B cell (primary cell): Measurements from ENCODE around the gene RAP1GAP. TPM values are rescaled to one million over a fixed set of nuclear protein-coding genes. Genes with fewer than 3 reads are reported as not detected.

Source experiments
- ATAC-seq: fragments of 200-7000 bp; cut with Tn5 transposase; one replicate; pipeline ENCODE4 v1.10.0; 2021; ENCODE audit warnings: low read depth, mild to moderate bottlenecking, moderate number of reproducible peaks, moderate library complexity
- CTCF ChIA-PET: fragments of 350-600 bp; sonication (Branson Sonifier 250); formaldehyde crosslinking; loops from one replicate; lab custom pipeline; 2021; ENCODE audit warnings: antibody characterized with exemption, inconsistent platforms; lab: Charles Lee
- POLR2A ChIA-PET: fragments of 350-600 bp; sonication (Branson Sonifier 250); formaldehyde crosslinking; loops from one replicate; lab custom pipeline; 2021; ENCODE audit warnings: antibody characterized with exemption; lab: Charles Lee
- DNase-seq: peaks from one replicate; pipeline ENCODE4 v3.0.0; 2013
- H2AFZ ChIP-seq: 2 replicates; pipeline ENCODE4 v1.6.1; 2012; ENCODE audit warnings: mild to moderate bottlenecking, low read depth, low read length; ENCODE audit not compliant: insufficient read depth, poor library complexity, severe bottlenecking
- H3K27ac ChIP-seq, 2 donors: 1 replicate in 1 of 2; 2 replicates in 1 of 2; pipeline ENCODE4 v1.5.1; 2012 to 2013; ENCODE audit warnings: low read length in 2 of 2, mild to moderate bottlenecking in 2 of 2, moderate library complexity in 1 of 2
- H3K27me3 ChIP-seq, 4 experiments: fragments of 200-600 bp in 1 of 4; sonication (generic) in 1 of 4; replicated peaks in 1 of 4; 1 replicate in 2 of 4; 2 replicates in 2 of 4; pipeline versions ENCODE4 v1.6.1 to v1.7.0; 2013 to 2016; ENCODE audit warnings: low read length in 3 of 4, mild to moderate bottlenecking in 2 of 4, mixed read lengths in 1 of 4, moderate library complexity in 1 of 4; ENCODE audit not compliant: insufficient read depth in 4 of 4, control insufficient read depth in 3 of 4; ENCODE audit errors: control extremely low read depth in 1 of 4
- H3K36me3 ChIP-seq, 2 experiments: replicated peaks in 1 of 2; 1 replicate in 1 of 2; 2 replicates in 1 of 2; pipeline versions ENCODE4 v1.6.1 to v1.7.1; 2013; ENCODE audit warnings: low read length in 1 of 2; ENCODE audit not compliant: insufficient read depth in 2 of 2, control insufficient read depth in 1 of 2; ENCODE audit errors: control extremely low read depth in 1 of 2, extremely low read depth in 1 of 2
- H3K4me1 ChIP-seq, 2 donors: fragments of 200-600 bp in 1 of 2; sonication (generic) in 1 of 2; 1 replicate in 1 of 2; 2 replicates in 1 of 2; pipeline versions ENCODE4 v1.5.1 to v1.6.1; 2013 to 2017; ENCODE audit warnings: low read length in 2 of 2; ENCODE audit not compliant: control insufficient read depth in 2 of 2, insufficient read depth in 2 of 2
- H3K4me2 ChIP-seq: replicated peaks from 2 replicates; pipeline ENCODE3; 2012; ENCODE audit warnings: mild to moderate bottlenecking, low read depth, low read length; ENCODE audit not compliant: poor library complexity, severe bottlenecking
- H3K4me3 ChIP-seq, 5 experiments: fragments of 200-600 bp in 1 of 5; sonication (generic) in 1 of 5; 1 replicate in 3 of 5; 2 replicates in 2 of 5; pipeline versions ENCODE4 v1.5.1 to v1.7.0; 2011 to 2016; ENCODE audit warnings: low read length in 4 of 5, mild to moderate bottlenecking in 4 of 5, low read depth in 2 of 5, control low read depth in 1 of 5, moderate library complexity in 1 of 5; ENCODE audit not compliant: insufficient read depth in 1 of 5; ENCODE audit errors: control extremely low read depth in 1 of 5, extremely low read depth in 1 of 5
- H3K79me2 ChIP-seq: fragments of 200-600 bp; sonication (generic); one replicate; pipeline ENCODE4 v1.6.0; 2016; ENCODE audit warnings: low read length; ENCODE audit not compliant: control insufficient read depth, insufficient read depth
- H3K9ac ChIP-seq: fragments of 200-600 bp; sonication (generic); 2 replicates; pipeline ENCODE4 v1.6.1; 2017; ENCODE audit warnings: mild to moderate bottlenecking, low read length, moderate library complexity
- H3K9me3 ChIP-seq, 3 donors: one replicate each; pipeline versions ENCODE4 v1.6.1 to v1.7.1; 2013; ENCODE audit warnings: low read length in 2 of 3; ENCODE audit not compliant: control insufficient read depth in 2 of 3, insufficient read depth in 1 of 3; ENCODE audit errors: control extremely low read depth in 1 of 3
- H4K20me1 ChIP-seq: 2 replicates; pipeline ENCODE4 v1.6.0; 2012; ENCODE audit warnings: mild to moderate bottlenecking, low read length; ENCODE audit not compliant: insufficient read depth, control insufficient read depth, poor library complexity, severe bottlenecking
- H3K27ac Mint-ChIP-seq: one replicate; pipeline ENCODE4 v1.8.0; 2021; ENCODE audit warnings: mixed read lengths
- H3K27me3 Mint-ChIP-seq: one replicate; pipeline ENCODE4 v1.8.0; 2021; ENCODE audit warnings: mixed read lengths
- H3K4me1 Mint-ChIP-seq: one replicate; pipeline ENCODE4 v1.8.0; 2021; ENCODE audit warnings: mixed read lengths
- H3K4me3 Mint-ChIP-seq: one replicate; pipeline ENCODE4 v1.8.0; 2021; ENCODE audit warnings: mixed read lengths
- H3K9me3 Mint-ChIP-seq: one replicate; pipeline ENCODE4 v1.8.0; 2022; ENCODE audit warnings: mixed read lengths; ENCODE audit not compliant: insufficient read depth
- EZH2 ChIP-seq: IDR thresholded peaks from 2 replicates; pipeline ENCODE4 v1.6.1; 2012; ENCODE audit warnings: borderline replicate concordance, low read depth, mild to moderate bottlenecking, moderate library complexity, low read length; ENCODE audit not compliant: insufficient read depth, poor library complexity, severe bottlenecking
- WGBS: methylation state at CpG from one replicate; pipeline ENCODE4 v1.1.5; 2013; ENCODE audit warnings: missing lambda C conversion rate; ENCODE audit not compliant: insufficient coverage; 5-methylcytosine and 5-hydroxymethylcytosine counted together
- intact Hi-C: fragments of 100-400 bp; cut with micrococcal nuclease; formaldehyde crosslinking; loops from one replicate; pipeline ENCODE4 v1.10.0; 2022
- polyA plus RNA-seq: library from polyadenylated mRNA; depleted of rRNA; stranded (reverse); fragments of >200 nt; gene quantifications from 2 replicates; pipeline ENCODE4 v1.2.3, GENCODE V29; 2012
- total RNA-seq, 2 donors: library from RNA; stranded (reverse); fragments of 120-200 nt in 1 of 2; gene quantifications; 1 replicate in 1 of 2; 2 replicates in 1 of 2; pipeline versions ENCODE4 v1.2.3 to v1.2.4, GENCODE V29; 2013 to 2022
- TF ChIP-seq, protein P1 (sequence below): fragments of 200-600 bp; IDR thresholded peaks from one replicate; pipeline ENCODE4 v1.8.0; 2022; ENCODE audit warnings: antibody characterized with exemption, mild to moderate bottlenecking

The RAP1GAP gene
- total and polyA plus RNA-seq, 2 donors (not counting 1 experiment from before 2014, with no cell fraction given), result 0.07 to 0.09 TPM

DNA sequence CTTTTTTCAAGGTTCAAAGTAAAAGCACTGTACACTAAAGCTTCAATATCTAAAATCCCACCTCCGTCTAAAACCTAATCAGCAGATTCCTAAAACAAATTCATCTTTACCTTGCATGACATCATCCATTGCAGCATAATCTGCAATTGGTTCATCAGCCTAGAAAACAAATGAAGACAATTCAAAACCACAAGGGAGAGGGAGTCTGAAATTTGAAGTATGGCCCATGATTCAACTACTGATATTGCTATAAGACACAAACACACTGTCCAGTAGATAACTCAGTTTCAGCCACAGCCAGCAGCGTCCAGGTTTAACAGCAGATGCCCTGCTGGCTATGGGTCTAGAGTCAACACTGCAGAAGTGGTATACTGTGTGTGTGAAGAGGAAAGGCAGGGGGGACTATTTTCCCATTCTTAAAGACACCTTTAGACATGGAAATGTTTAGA, 17.9 kb upstream of the RAP1GAP start:
- POLR2A ChIA-PET, result no interaction called here
- WGBS, result no CpG with 5 or more reads among the region's 2 CpGs
- H3K9me3 ChIP-seq, result peaks cover 0 to 3% (median 0%) of the 10 kb centered on the region in 3 donors

DNA sequence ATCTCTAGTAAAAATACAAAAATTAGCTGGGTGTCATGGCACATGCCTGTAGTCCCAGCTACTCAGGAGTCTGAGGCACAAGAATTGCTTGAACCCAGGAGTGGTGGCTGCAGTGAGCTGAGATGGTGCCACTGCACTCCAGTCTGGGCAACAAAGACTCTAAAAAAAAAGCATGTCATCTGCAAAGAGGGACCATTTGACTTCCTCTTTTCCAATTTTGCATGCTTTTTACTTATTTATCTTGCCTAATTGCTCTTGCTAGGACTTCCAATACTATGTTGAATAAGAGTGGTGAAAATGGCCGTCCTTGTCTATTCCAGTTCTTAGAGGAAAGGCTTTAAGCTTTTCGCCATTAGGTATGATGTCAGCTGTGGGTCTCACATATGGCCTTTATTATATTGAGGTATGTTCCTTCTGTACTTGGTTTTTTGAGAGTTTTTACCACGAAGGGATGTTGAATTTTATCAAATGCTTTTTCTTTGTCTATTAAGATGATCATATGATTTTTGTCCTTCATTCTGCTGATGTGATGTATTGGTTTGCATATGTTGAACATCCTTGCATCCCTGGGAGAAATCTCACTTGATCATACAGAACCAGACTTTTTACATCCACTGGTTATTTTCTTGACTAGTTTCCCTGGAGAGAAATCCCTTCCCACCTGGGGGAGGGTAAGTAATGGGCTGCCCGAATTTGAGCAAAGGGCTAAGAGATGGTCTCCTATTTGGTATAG, 17.0 kb upstream of the RAP1GAP start:
- Histone ChIP-seq H3K36me3 (peaks cover 16 to 76% of the 10 kb centered on the region in 2 experiments), H3K4me1 (no peaks in the 10 kb centered on the region), H3K4me3 (no peak overlapping the region), H3K4me2 (no peak overlapping the region), H3K9me3 (peaks cover 0 to 3% (median 0%) of the 10 kb centered on the region in 3 donors), H4K20me1 (no peaks in the 10 kb centered on the region), H3K27me3 (no peaks in the 10 kb centered on the region), H2AFZ (no peak overlapping the region), H3K27ac (no peak overlapping the region), H3K79me2 (no peaks in the 10 kb centered on the region), H3K9ac (no peak overlapping the region)
- H3K4me3 Mint-ChIP-seq, result no peak overlapping the region
- ChIA-PET CTCF (no interaction called here), POLR2A (interaction anchor here (0.6 kb wide), 1 partner anchor 413 kb away, joined by 5 read pairs; no protein-coding TSS in a partner anchor)
- no peak for ATAC-seq
- DNase-seq, result no peak
- H3K4me1 Mint-ChIP-seq, result no peaks in the 10 kb centered on the region
- no peaks in the 10 kb centered on the region for H3K9me3 Mint-ChIP-seq
- 100% methylated on average over 1 of the region's 4 CpGs for WGBS
- H3K27ac Mint-ChIP-seq, result no peak overlapping the region
- TF ChIP-seq EZH2, result no peak
- TF ChIP-seq, protein P1, sequence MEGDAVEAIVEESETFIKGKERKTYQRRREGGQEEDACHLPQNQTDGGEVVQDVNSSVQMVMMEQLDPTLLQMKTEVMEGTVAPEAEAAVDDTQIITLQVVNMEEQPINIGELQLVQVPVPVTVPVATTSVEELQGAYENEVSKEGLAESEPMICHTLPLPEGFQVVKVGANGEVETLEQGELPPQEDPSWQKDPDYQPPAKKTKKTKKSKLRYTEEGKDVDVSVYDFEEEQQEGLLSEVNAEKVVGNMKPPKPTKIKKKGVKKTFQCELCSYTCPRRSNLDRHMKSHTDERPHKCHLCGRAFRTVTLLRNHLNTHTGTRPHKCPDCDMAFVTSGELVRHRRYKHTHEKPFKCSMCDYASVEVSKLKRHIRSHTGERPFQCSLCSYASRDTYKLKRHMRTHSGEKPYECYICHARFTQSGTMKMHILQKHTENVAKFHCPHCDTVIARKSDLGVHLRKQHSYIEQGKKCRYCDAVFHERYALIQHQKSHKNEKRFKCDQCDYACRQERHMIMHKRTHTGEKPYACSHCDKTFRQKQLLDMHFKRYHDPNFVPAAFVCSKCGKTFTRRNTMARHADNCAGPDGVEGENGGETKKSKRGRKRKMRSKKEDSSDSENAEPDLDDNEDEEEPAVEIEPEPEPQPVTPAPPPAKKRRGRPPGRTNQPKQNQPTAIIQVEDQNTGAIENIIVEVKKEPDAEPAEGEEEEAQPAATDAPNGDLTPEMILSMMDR, result no peak
- intact Hi-C loops, result no loop called here
- H3K27me3 Mint-ChIP-seq, result no peaks in the 10 kb centered on the region

More for the DNA sequence above, 17.9 kb upstream of the RAP1GAP start:
- Mint-ChIP-seq H3K4me3 (no peak overlapping the region), H3K27me3 (no peaks in the 10 kb centered on the region), H3K9me3 (no peaks in the 10 kb centered on the region), H3K4me1 (no peaks in the 10 kb centered on the region), H3K27ac (no peak overlapping the region)
- H3K27me3 ChIP-seq, result no peaks in the 10 kb centered on the region
- ATAC-seq (no peak), DNase-seq (no peak)
- H3K4me2 ChIP-seq, result no peak overlapping the region
- H3K27ac ChIP-seq, result no peak overlapping the region
- CTCF ChIA-PET, result no interaction called here
- no peaks in the 10 kb centered on the region for H3K4me1 ChIP-seq
- H3K9ac ChIP-seq, result no peak overlapping the region
- intact Hi-C loops, result no loop called here
- no peak overlapping the region for H3K4me3 ChIP-seq
- H4K20me1 ChIP-seq, result no peaks in the 10 kb centered on the region
- TF ChIP-seq, protein P1, result no peak
- no peak for TF ChIP-seq EZH2
- peaks cover 19 to 76% of the 10 kb centered on the region in 2 experiments for H3K36me3 ChIP-seq
- H2AFZ ChIP-seq, result no peak overlapping the region
- H3K79me2 ChIP-seq, result no peaks in the 10 kb centered on the region
